NCI-H2081 (cell line): Measurements from ENCODE around the gene C2orf49.

ENCODE experiments used
- DNase-seq, 2 experiments: peaks; one replicate each; lab custom pipeline; 2025; lab: John Stamatoyannopoulos, UW

C2orf49 gene

DNA sequence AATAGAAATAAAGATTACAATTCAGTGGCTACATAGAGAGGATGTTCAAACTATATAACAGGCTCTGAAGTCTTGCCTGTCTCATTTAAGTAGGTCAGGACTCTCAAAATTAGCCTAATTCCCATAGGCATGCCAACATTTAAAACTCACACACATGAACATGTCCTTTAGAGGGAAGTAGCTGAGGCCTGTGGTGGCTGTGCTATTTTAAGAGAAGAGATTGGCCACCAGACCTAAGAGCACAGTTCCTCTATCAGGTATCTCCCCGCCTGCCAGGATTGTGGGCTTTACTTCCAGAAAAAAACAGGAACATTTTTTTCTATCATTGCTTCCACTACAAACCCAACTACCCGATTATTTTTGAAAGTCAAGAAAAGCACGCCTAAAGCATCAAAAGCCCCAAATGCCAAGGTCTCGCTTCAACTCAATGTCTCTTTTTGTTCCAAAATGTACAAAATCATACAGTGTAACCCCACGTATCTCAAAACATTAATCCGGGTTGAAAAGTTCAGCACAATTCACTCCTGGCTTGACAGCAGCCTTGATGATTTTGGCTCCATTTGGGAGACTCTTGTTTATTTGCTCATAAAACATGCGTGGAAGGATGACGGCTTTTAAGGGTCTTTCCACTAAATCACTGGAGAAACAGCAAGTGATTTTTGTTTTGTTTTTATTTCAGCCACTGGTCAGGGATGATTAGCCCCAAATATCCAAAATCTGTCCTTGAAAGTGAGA, 46.3 kb downstream of the C2orf49 start:
- DNase-seq, result no peak

- no peak for DNase-seq
Measured at GRCh38 chr2:105384216-105384615, 46.9 kb downstream of the C2orf49 start.

GRCh38 chr2:105384861-105385260, 47.5 kb downstream of the C2orf49 start:
- DNase-seq, result no peak

- DNase-seq, result no peak
Measured at GRCh38 chr2:105385731-105386540, 48.6 kb downstream of the C2orf49 start.

GRCh38 chr2:105387225-105387624, 49.9 kb downstream of the C2orf49 start:
- no peak for DNase-seq

DNA sequence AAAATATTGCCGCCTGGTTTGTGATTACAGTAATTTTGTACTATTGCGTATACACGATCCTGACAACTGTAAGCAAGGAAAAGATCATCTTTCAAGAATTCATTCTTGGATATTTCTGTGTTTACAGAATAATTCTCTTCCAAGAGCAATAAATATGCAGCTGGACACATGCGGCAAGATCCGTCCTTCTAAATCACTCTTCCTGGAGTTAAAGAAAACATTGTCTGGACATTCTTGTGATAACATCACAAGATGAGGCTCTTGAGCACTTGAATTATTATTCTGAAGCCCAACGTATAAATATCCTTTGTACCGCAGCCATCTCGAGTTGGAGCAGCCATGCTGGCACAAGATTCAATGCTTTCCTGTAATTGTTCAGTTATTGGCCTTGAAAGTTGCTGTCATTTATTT, 51.6 kb downstream of the C2orf49 start:
- DNase-seq, result no peak

GRCh38 chr2:105390454-105390853, 53.1 kb downstream of the C2orf49 start:
- no peak for DNase-seq

DNA sequence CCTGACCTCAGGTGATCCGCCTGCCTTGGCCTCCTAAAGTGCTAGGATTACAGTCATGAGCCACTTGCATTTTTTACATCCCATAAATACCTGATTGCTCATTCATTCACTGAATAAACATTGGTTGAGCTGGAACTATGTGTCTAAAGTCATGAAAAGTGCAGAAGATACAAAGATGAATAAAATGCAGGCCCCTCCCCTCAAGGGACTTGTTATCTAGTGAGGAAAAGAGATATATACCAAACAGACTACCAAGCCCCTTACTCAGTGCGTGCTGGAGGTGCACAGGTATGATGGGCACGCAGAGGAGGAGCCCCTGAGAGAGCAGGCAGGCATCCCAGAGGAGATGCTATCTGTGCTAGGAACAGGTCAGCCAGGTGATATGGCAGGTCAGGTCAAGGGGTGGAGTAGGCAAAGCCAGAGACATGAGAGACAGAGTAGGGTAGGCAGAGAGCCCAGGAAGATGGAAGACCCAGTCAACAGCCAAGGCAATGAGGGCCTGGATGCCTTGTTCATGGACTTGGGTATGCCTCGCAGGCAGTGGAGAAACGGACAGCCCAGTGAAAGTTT, 53.8 kb downstream of the C2orf49 start:
- DNase-seq, result no peak

DNA sequence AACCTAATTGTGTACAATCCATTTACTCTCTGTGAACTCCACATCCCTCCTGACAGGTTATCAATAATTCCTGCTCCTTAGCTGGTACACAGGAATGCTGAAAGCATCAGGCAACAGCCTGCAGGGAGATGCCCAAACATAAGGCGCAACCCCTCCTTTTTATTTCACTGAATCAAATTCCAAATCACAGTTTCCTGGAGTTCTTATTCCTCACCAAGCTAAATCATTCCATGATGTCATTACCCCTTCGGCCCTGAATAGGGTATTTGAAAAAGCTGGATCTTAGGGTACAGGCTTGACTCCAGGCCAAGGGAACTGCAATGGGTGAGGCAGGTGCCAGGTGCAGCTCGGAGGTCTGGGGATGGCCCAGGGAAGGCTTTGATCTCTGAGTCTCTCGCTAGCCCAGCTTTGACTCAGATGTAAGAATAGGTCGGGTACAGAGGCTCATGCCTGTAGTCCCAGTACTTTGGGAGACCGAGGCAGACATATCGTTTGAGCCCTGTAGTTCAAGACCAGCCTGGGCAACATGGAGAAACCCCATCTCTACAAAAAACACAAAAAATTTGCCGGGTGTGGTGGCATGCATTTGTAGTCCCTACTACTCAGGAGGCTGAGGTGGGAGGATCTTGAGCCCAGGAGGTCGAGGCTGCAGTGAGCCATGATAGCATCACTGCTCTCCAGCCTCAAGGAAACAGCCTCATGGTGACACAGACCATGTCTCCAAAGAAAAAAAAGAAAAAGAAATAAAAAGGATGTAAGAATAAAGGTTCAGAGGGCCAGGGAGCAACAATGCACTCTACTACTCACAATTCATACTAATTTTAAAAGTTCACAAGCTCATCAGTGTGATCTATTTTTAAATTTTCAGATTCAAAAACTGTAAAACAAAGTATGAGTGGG, 54.7 kb downstream of the C2orf49 start:
- no peak for DNase-seq

- no peak for DNase-seq
Measured at GRCh38 chr2:105393373-105394055, 56.2 kb downstream of the C2orf49 start.

DNA sequence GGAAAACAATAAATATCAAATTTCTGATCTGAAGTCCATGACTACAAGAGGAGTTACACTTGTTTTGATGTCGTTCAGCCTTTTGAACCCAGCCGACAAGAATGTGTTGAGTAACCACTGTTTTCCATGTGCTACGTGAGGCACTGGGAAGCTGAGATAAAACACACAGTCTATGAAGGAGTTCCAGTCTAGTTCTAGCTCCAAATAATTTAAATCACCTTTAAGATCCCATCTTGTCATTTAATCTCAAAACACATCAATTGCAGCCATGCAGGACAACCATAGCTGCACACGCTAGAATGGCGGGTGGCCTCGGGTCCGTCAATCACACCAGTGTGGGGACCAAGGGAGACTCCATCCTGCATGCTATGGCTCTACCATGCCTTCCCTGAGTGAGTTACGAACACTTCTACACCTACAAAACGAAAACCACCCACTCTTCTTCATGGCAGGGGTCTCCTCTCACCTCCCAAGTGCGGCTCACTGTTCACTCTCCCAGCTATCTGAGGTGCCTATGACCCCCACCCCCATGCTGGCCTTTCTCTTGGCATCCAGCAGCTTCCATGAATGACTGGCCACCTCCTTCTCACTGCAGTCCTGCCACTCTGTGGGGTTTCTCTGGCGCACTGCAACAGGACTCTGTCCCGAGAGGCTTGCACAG, 57.7 kb downstream of the C2orf49 start:
- DNase-seq, result no peak

GRCh38 chr2:105395691-105396090, 58.4 kb downstream of the C2orf49 start:
- no peak for DNase-seq

- no peak for DNase-seq
Measured at GRCh38 chr2:105396254-105397024, 59.1 kb downstream of the C2orf49 start.

DNA sequence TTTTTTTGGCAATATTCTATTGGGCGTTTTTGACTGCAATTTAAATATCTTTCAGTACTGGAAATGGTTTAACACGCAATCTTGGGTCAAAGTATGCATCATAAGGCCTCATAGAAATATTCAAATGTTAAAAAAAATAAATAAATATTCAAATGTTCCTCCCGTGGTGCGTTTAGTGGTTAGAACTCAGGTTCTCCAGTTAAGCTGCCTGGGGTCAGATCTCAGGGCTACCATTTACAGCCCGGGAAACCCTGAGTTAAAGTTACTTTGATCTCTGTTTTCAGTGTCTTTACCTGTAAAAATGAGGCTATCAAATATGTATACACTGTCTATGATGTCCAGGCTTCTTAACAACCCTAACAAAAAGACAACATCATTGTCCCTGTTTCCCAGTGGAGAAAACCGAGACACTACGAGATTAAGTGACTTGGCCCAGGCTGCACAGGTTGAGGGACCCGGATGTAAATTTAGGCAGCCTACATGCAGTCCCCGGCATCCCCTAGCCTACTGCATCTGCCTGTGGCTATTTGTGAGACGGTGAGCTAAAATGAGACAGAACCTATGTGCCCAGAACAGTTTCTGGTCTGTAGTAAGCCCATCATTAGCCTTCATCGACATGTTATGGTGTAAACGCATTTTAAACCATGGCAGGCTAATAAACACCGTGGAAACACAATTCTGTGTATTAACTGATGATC, 59.8 kb downstream of the C2orf49 start:
- no peak for DNase-seq

- no peak for DNase-seq
Measured at GRCh38 chr2:105397953-105398335, 60.6 kb downstream of the C2orf49 start.

DNA sequence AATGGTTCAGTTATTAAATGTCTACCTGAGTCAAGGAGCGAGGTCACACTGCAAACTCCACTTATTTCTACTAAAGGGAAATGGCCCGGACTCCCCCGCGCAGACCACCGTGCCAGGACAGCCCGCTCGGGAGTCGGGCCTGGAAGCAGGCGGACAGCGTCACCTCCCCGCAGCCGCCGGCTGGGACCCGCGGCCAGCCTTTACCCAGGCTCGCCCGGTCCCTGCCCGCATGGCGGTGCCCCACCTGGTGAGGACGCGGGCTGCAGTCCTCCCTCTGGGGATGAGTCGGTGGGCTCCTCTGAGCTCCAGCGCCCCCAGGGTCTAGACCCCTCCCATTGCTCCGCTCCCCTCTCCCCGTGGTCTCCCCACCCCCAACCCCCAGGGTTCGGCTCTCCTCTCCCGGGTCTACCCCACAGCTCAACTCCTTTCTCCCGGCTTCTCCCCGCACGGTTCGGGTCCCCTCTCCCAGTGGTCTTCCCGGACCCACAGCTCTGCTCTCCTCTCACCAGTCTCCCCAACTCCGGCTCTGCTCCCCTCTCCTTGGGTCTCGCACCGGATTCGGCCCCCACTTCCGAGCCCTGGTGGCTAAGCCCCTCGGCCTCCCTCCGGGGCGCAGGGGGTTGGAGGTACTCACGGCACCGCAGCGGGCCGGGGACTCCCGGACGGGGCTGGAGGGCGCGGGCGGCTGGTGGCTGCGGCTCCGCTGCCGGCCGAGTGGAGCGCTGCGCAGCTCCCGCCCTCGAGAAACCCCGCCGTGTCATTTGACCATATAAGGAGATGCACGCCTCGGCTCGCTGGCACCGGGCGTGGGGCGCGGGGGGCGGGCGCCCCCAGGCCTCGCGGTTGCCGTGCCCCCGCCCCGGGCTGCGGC, 61.2 kb downstream of the C2orf49 start, which contains the start of gene FHL2:
Gene FHL2, minus strand, starts transcription at position 716 of the 871 bp plus-strand sequence. CDS start 12,535 bp downstream, outside the sequence.
- peak; percentile 72 to 79 for DNase-seq
